HG03520 (cell line): ENCODE data around the gene GATAD1.
"Not testable (repeated sequence)": the region's sequence is repeated elsewhere in the genome, so short reads cannot be mapped to it uniquely, and the experiment has no call there.

Experiments
- ATAC-seq: cut with Tn5 transposase; IDR thresholded peaks from one replicate; pipeline ENCODE4 v1.9.1; 2021; ENCODE audit warnings: mild to moderate bottlenecking, moderate library complexity; ENCODE audit not compliant: unreplicated experiment

The GATAD1 gene

DNA sequence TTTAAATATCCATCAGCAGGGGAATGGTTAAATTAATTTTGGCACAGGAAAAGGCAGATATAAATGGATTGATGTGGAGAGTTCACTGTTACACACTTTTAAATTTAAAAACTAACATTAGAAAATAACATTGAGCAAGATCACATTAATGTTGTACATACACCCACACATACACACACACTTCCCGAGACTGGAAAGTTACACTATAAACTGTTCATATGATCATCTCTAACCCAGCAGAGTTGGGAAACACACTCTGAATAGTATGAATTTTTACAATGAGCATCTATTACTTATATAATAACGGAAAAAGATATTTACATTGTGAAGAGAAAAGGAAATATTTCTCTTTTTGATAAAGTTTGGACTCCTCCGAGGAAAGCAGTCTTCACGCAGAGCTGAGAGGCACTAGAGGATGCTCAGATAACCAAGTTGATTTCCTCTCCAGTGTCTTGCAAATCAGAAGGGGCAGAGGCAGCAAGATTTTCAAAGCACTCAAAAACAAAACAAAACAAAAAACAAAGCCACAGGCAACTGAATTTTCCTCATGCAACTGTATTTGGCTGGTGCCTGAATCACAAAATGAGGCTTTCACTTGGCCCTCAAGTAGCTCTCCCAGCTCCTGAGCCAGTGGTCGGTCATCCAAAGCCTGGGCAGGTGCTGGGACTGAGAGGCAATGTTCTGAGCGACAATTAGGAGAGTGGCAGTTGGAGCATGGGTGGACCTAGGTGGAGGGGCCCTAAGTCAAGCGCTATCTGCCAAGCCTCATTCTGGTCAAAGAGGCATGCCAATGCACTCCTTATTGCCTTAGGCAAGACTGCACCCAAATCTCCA, 10.5 kb upstream of the GATAD1 start:
- no peak for ATAC-seq

GRCh38 chr7:92437956-92438491, 9.3 kb upstream of the GATAD1 start:
- no peak for ATAC-seq

- not testable (repeated sequence) for ATAC-seq
Observed at GRCh38 chr7:92442720-92443119, 4.6 kb upstream of the GATAD1 start.

DNA sequence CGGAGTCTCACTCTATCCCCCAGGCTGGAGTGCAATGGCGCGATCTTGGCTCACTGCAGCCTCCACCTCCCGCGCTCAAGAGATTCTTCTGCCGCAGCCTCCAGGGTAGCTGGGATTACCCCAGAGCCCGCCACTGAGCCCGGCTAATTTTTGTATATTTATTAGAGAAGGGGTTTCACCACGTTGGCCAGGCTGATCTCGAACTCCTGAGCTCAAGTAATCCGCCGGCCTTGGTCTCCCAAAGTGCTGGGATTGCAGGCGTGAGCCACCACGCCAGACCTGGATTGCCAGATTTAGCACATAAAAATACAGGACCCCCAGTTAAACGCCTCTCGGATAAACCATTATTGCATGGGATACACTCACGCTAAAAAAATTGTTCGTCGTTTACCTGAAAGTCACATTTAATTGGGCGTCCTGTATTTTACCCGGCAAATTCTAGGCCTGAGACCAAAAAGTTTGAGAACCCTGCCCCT, 375 bp upstream of the GATAD1 start:
- ATAC-seq, result no peak

GRCh38 chr7:92448205-92448747, 994 bp downstream of the GATAD1 start:
- ATAC-seq, result peak; percentile 41

- ATAC-seq, result no peak
Observed at GRCh38 chr7:92451645-92452044, 4.4 kb downstream of the GATAD1 start.

DNA sequence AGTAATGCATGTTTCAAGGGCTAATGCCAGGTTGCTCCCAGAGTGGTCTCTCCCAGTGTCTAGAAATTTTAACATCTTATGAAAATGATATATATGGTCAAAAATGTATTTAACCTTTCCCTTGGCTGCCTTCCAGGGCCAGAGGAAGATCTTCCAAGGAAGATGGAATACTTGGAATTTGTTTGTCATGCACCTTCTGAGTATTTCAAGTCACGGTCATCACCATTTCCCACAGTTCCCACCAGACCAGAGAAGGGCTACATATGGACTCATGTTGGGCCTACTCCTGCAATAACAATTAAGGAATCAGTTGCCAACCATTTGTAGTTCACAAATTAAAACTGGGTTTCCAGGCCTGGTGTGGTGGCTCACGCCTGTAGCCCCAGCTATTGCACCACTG, 9.0 kb downstream of the GATAD1 start:
- no peak for ATAC-seq

- ATAC-seq, result no peak
Observed at GRCh38 chr7:92460109-92460508, 12.8 kb downstream of the GATAD1 start.

GRCh38 chr7:92460510-92460909, 13.2 kb downstream of the GATAD1 start:
- ATAC-seq, result no peak

DNA sequence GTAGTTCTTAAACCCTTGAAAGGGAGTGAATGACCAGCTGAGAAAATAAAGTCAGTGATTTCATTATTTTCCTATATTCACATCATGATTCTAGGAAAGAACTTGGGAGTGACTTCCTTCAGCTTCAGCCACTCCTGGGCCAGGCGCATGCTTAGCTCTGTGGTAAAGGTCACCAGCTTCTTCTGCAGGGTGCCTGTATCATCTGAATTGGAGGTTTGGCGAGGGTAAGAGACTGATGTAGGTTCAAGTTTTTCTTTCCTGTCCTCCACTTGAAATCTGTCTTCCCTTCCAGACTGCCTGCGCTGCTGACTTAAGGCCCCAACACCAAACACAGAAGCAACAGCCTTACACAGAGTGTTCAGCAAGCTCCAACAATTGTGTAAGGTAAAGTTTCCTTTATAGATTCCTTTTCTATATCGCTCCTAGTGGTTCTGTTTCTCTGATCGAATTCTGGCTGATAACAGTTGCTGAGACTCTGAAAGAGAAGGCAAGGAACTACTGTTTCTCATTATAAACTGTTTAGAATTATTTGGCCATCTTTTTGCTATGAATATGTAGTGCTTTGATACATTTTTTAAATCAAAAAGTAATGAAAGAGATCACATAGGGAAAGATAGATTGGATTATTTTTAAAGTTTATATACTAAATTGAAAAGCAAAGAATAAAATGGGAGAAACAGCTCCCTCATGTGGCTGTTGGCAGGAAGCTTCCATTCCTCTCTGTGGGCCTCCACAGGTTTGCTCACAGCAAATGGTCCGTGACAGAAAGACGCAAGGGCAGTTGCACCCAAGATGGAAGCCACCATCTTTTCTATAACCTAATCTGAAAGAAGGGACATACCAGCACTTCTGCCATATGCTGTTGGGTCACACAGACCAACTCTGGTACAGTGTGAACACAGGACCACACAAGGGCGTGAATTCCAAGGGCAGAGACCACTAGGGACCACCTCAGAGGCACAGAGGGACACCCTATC, 14.0 kb downstream of the GATAD1 start:
- peak; percentile 85 for ATAC-seq

GRCh38 chr7:92462560-92462959, 15.3 kb downstream of the GATAD1 start:
- ATAC-seq, result no peak

DNA sequence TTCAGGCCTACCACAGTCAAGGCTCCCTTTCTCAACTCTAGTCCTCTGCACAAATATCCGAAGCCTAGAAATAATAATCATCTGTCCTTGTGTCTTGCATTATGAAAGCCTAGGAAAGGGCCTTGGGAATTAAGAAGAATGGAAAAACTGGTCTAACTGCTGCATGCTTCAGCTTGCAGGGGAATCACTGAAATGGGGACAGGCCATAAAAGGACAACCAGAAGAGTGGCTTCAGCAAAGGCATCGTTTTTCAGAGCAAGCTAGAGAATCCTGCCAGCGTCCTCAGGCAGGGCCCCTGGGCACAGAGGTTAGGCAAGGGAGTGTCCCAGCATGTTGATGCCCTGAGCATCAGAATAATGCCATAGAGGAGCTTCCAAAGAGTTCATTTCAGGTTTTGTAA, 17.2 kb downstream of the GATAD1 start:
- ATAC-seq, result no peak

DNA sequence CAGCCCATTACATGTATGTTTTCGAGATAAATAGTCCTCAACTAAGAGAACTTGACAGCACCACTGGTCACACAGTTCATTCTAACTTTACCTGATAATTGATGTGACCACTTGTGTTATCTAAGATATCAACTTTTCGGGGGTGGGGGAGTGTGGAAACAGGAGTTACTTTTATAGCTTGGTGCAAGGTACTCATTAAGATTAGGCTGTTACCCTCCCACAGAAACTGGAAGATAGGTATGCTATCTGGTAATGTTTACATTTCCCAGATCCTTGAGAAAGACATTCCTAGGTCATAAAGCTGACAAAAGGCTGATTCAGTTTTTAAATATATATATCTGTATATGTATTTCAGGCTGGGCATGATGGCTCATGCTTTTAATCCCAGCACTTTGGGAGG, 19.4 kb downstream of the GATAD1 start:
- ATAC-seq, result no peak

DNA sequence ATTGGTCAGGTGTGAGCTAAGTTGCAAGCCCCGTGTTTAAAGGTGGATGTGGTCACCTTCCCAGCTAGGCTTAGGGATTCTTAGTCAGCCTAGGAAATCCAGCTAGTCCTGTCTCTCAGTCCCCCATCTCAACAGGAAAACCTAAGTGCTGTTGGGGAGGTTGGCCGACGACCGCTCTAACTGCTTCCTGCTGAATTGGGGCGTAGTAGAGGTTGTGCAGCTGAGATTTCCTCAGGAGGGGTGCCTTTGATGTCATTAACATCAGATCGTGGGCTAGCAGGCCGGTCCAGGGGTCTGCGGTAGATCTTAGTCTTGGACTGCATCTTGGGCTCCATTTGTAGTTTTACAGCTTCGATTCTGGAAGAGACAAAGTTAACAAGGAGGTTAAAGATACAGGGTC, 21.3 kb downstream of the GATAD1 start:
- ATAC-seq, result not testable (repeated sequence)

DNA sequence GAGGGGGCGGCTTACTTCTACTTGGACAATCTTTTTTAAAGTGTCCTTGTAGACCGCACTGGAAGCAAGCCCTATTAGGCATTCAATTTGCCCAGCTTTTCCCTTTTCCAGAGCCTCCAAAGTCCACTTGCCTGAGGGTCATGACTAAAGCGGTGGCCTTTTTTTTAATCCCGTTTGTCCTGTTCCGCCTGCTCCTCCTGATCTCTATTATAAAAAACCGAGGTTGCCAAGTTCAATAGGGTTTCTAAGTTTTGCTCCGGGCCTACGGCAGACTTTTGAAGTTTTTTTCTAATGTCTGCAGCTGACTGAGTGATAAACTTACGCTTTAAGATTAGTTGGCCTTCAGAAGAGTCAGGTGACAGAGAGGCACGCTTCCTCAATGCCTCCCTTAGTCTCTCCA, 26.7 kb downstream of the GATAD1 start:
- not testable (repeated sequence) for ATAC-seq

- not testable (repeated sequence) for ATAC-seq
Observed at GRCh38 chr7:92475261-92475770, 28.0 kb downstream of the GATAD1 start.

GRCh38 chr7:92475851-92476590, 28.7 kb downstream of the GATAD1 start:
- not testable (repeated sequence) for ATAC-seq

- ATAC-seq, result not testable (repeated sequence)
Observed at GRCh38 chr7:92477681-92478080, 30.4 kb downstream of the GATAD1 start, which contains the start of gene ERVW-1. Gene ERVW-1 (minus strand): TSS chr7:92477946. CDS start chr7:92470381, 7,565 bp downstream.

GRCh38 chr7:92478095-92478494, 30.8 kb downstream of the GATAD1 start:
- ATAC-seq, result no peak

DNA sequence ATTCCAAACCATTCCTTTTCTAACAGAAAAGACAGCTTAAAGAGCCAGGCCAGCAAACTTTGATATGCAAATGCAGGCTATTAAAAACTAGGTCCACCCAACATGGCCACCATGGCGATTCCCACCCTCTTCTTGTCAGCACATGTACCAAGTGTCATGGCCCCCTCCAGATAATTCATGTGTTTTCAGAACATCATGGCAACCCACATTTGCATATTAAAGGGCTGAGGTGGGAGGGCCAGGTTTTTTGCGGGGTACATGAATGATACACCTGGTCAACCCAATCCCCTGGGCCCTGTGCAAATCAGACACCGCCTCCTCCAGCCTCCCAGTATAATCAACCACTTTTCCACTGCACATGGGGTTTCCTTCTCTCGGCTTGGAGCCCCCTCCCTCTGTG, 31.4 kb downstream of the GATAD1 start:
- ATAC-seq, result no peak
